SK-N-SH (cell line): ENCODE data around the gene APRT. TPM values are rescaled to one million over a fixed set of nuclear protein-coding genes. Genes with fewer than 3 reads are reported as not detected.

ENCODE experiments used
- CTCF ChIA-PET: fragments of 300-600, 350-600 bp; formaldehyde crosslinking; extraction: SDS; loops from one replicate; lab custom pipeline; 2021; lab: Yijun Ruan, JAX
- POLR2A ChIA-PET: fragments of 350-600 bp; sonication (Branson Sonifier 250); formaldehyde crosslinking; extraction: SDS; loops from one replicate; lab custom pipeline; 2020; ENCODE audit warnings: antibody characterized with exemption, inconsistent platforms; lab: Yijun Ruan, JAX
- DNase-seq: peaks from one replicate; pipeline ENCODE4 v3.0.0; 2012
- H2AFZ ChIP-seq: fragments of 200-600 bp; sonication (generic); 2 replicates; pipeline ENCODE4 v1.8.1; 2016; ENCODE audit warnings: antibody characterized with exemption, mild to moderate bottlenecking, low read depth
- H3F3A ChIP-seq: fragments of 200-600 bp; sonication (generic); replicated peaks from 2 replicates; pipeline ENCODE3; 2016; ENCODE audit warnings: antibody characterized with exemption, mild to moderate bottlenecking; ENCODE audit not compliant: insufficient read depth
- H3K27ac ChIP-seq, 2 experiments: fragments of 200-500 bp in 1 of 2; fragments of 200-600 bp in 1 of 2; sonication (Bioruptor generic) in 1 of 2; sonication (generic), shearing (Covaris generic) in 1 of 2; 2 replicates each; pipeline versions ENCODE4 v1.5.1 to v1.6.1; 2014 to 2016; ENCODE audit warnings: low read depth in 2 of 2, inconsistent platforms in 1 of 2, low read length in 1 of 2, mild to moderate bottlenecking in 1 of 2, mixed read lengths in 1 of 2
- H3K27me3 ChIP-seq: fragments of 200-600 bp; sonication (generic), shearing (Covaris generic); 2 replicates; pipeline ENCODE4 v1.6.1; 2016; ENCODE audit warnings: mixed run types; ENCODE audit not compliant: insufficient read depth
- H3K36me3 ChIP-seq, 2 experiments: fragments of 200-500 bp in 1 of 2; fragments of 200-600 bp in 1 of 2; sonication (Bioruptor generic) in 1 of 2; sonication (generic) in 1 of 2; replicated peaks in 1 of 2; 2 replicates each; pipeline versions ENCODE3 to v1.5.1; 2014 to 2016; ENCODE audit warnings: low read length in 1 of 2, mild to moderate bottlenecking in 1 of 2; ENCODE audit not compliant: insufficient read depth in 2 of 2, control insufficient read depth in 1 of 2
- H3K4me1 ChIP-seq, 2 experiments: fragments of 200-500 bp in 1 of 2; fragments of 200-600 bp in 1 of 2; sonication (Bioruptor generic) in 1 of 2; sonication (generic), shearing (Covaris generic) in 1 of 2; 2 replicates each; pipeline versions ENCODE4 v1.5.1 to v1.6.1; 2014 to 2016; ENCODE audit warnings: low read depth in 1 of 2, low read length in 1 of 2, mixed run types in 1 of 2; ENCODE audit not compliant: insufficient read depth in 2 of 2, control insufficient read depth in 1 of 2
- H3K4me2 ChIP-seq: fragments of 200-600 bp; sonication (generic), shearing (Covaris generic); 2 replicates; pipeline ENCODE4 v1.6.1; 2017; ENCODE audit warnings: mixed run types
- H3K4me3 ChIP-seq, 2 experiments: fragments of 200-500 bp in 1 of 2; fragments of 200-600 bp in 1 of 2; sonication (Bioruptor generic) in 1 of 2; sonication (generic), shearing (Covaris generic) in 1 of 2; 2 replicates each; pipeline versions ENCODE4 v1.5.1 to v1.8.1; 2014 to 2016; ENCODE audit warnings: low read depth in 2 of 2, inconsistent platforms in 1 of 2, low read length in 1 of 2, mild to moderate bottlenecking in 1 of 2, mixed read lengths in 1 of 2, moderate library complexity in 1 of 2
- H3K79me2 ChIP-seq: fragments of 200-600 bp; sonication (generic); 2 replicates; pipeline ENCODE4 v1.8.1; 2017; ENCODE audit warnings: mild to moderate bottlenecking; ENCODE audit not compliant: insufficient read depth
- H3K9ac ChIP-seq: fragments of 200-600 bp; sonication (generic); 2 replicates; pipeline ENCODE4 v1.6.1; 2017; ENCODE audit warnings: mixed run types
- H3K9me2 ChIP-seq: fragments of 200-600 bp; sonication (generic); 2 replicates; pipeline ENCODE4 v1.6.1; 2017; ENCODE audit warnings: mixed run types
- H3K9me3 ChIP-seq: fragments of 200-600 bp; sonication (generic); 2 replicates; pipeline ENCODE4 v1.6.1; 2017; ENCODE audit warnings: mixed run types, mild to moderate bottlenecking, moderate library complexity
- H4K20me1 ChIP-seq: fragments of 200-600 bp; sonication (generic); 2 replicates; pipeline ENCODE4 v1.6.1; 2017; ENCODE audit warnings: mild to moderate bottlenecking, mixed run types; ENCODE audit not compliant: insufficient read depth
- EP300 ChIP-seq, 2 experiments: IDR thresholded peaks; 2 replicates each; pipeline versions ENCODE4 v1.4.0 to v1.6.1; 2012; ENCODE audit warnings: borderline replicate concordance in 1 of 2, low read depth in 1 of 2, low read length in 1 of 2
- EZH2phosphoT487 ChIP-seq: fragments of 200-600 bp; sonication (generic); IDR thresholded peaks from 2 replicates; pipeline ENCODE4 v1.6.1; 2017; ENCODE audit warnings: low read depth, mixed run types, mild to moderate bottlenecking, antibody characterized with exemption, moderate library complexity, borderline replicate concordance
- FOSL2 ChIP-seq: IDR thresholded peaks from 2 replicates; pipeline ENCODE4 v1.4.0; 2012; ENCODE audit warnings: low read depth, mild to moderate bottlenecking, moderate library complexity, borderline replicate concordance
- GATA2 ChIP-seq: sonication (generic); formaldehyde crosslinking; IDR thresholded peaks from 2 replicates; pipeline ENCODE4 v1.5.0; 2020; ENCODE audit warnings: mild to moderate bottlenecking, missing genetic modification reagents
- MXI1 ChIP-seq: IDR thresholded peaks from 2 replicates; pipeline ENCODE4 v1.6.1; 2012; ENCODE audit warnings: mild to moderate bottlenecking, low read depth, low read length, improper control_type of control experiment
- NFIC ChIP-seq: IDR thresholded peaks from 2 replicates; pipeline ENCODE4 v1.4.0; 2012; ENCODE audit warnings: borderline replicate concordance
- NRF1 ChIP-seq: IDR thresholded peaks from 2 replicates; pipeline ENCODE4 v1.6.1; 2012; ENCODE audit warnings: low read depth, mild to moderate bottlenecking, low read length
- RXRA ChIP-seq: IDR thresholded peaks from 2 replicates; pipeline ENCODE4 v1.4.0; 2012; ENCODE audit warnings: low read depth, mild to moderate bottlenecking, borderline replicate concordance
- USF1 ChIP-seq: IDR thresholded peaks from 2 replicates; pipeline ENCODE4 v1.4.0; 2012; ENCODE audit warnings: low read depth, borderline replicate concordance
- USF2 ChIP-seq: fragments of 150-350 bp; IDR thresholded peaks from 2 replicates; pipeline ENCODE4 v1.6.1; 2017; ENCODE audit warnings: antibody characterized with exemption, low read length, low read depth, borderline replicate concordance
- WGBS: methylation state at CpG from one replicate; pipeline ENCODE4 v1.1.6; 2017; ENCODE audit warnings: low lambda C conversion rate; 5-methylcytosine and 5-hydroxymethylcytosine counted together
- polyA plus RNA-seq, 3 experiments: library from polyadenylated mRNA; depleted of rRNA; stranded (reverse); fragments of >200 nt; gene quantifications; 2 replicates each; pipeline ENCODE4 v1.2.3, GENCODE V29; 2012
- TF ChIP-seq, protein P1 (sequence below): fragments of 150-350 bp; IDR thresholded peaks from 2 replicates; pipeline ENCODE4 v1.6.1; 2016; ENCODE audit warnings: mild to moderate bottlenecking, low read depth, low read length
- TF ChIP-seq, protein P2 (sequence below): IDR thresholded peaks from 2 replicates; pipeline ENCODE4 v1.4.0; 2012; ENCODE audit warnings: low read depth, borderline replicate concordance

The APRT gene
- polyA plus RNA-seq, 1 of the 3 experiments (the other 2 are of a cell fraction) = 192 TPM

DNA sequence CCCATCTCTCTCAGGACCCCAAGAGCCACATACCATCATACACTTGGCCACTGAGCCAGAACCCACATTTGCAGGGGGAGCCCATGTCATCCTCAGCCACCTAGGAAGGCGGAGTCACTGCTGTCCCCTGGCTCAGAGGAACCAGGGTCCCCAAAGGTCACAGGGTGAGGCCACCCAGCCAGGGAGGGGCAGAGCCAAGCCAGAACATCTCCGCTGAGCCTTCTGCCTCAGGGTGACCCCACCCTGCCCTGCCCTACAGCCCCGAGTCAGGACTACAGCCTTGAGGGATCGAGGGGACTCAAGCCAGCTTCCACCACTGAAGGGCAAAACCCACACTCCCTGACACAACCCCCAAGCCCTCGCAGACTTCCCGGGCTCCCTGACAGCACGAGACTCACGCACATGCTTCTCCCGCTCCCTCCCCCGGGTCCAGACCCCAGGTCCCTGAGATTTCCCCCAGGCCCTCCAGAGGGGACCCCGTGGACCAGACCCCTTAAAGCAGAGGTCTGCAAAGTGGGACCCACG is 44.1 kb downstream of the APRT start:
- H3K27me3 ChIP-seq = no peaks in the 10 kb centered on the region
- H3K79me2 ChIP-seq = peaks cover 96% of the 10 kb centered on the region
- CTCF ChIA-PET = interaction anchor here (1.4 to 30.9 kb wide), 3 partner anchors 11 to 27 kb away, joined by 5 to 540 read pairs (median 93); partner anchors contain the start of gene PIEZO1
- peaks cover 14% of the 10 kb centered on the region for H3F3A ChIP-seq
- H3K9ac ChIP-seq = no peak overlapping the region
- no peak overlapping the region for H3K27ac ChIP-seq
- POLR2A ChIA-PET = no interaction called here
- no peak overlapping the region for H2AFZ ChIP-seq
- 76% methylated on average over 7 of the region's 12 CpGs for WGBS
- peaks cover 0 to 3% of the 10 kb centered on the region in 2 experiments for H3K36me3 ChIP-seq
- no peak for TF ChIP-seq USF1
- no peak overlapping the region; a peak in 1 of 4 replicates for H3K4me3 ChIP-seq
- peak overlapping the region; percentile 14; the same call in 1 of the 2 replicates for H3K4me2 ChIP-seq
- peaks cover 30 to 50% of the 10 kb centered on the region in 2 experiments; a peak in 3 of 4 replicates for H3K4me1 ChIP-seq
- H3K9me2 ChIP-seq = no peaks in the 10 kb centered on the region
- peaks cover 95% of the 10 kb centered on the region for H4K20me1 ChIP-seq
- H3K9me3 ChIP-seq = no peaks in the 10 kb centered on the region
- DNase-seq = no peak

GRCh38 chr16:88766975-88767374 is 44.8 kb downstream of the APRT start:
- H3K4me2 ChIP-seq = no peak overlapping the region
- peaks cover 30 to 44% of the 10 kb centered on the region in 2 experiments; a peak in 3 of 4 replicates for H3K4me1 ChIP-seq
- WGBS = 92% methylated on average over 11 of the region's 11 CpGs
- H3K27ac ChIP-seq = no peak overlapping the region
- no peak for DNase-seq
- H3K9me3 ChIP-seq = no peaks in the 10 kb centered on the region
- H3K4me3 ChIP-seq = no peak overlapping the region
- no peak overlapping the region for H3K9ac ChIP-seq
- H3K9me2 ChIP-seq = no peaks in the 10 kb centered on the region
- TF ChIP-seq FOSL2 = no peak
- TF ChIP-seq, protein P1, sequence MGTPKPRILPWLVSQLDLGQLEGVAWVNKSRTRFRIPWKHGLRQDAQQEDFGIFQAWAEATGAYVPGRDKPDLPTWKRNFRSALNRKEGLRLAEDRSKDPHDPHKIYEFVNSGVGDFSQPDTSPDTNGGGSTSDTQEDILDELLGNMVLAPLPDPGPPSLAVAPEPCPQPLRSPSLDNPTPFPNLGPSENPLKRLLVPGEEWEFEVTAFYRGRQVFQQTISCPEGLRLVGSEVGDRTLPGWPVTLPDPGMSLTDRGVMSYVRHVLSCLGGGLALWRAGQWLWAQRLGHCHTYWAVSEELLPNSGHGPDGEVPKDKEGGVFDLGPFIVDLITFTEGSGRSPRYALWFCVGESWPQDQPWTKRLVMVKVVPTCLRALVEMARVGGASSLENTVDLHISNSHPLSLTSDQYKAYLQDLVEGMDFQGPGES = no peak
- TF ChIP-seq, protein P2, sequence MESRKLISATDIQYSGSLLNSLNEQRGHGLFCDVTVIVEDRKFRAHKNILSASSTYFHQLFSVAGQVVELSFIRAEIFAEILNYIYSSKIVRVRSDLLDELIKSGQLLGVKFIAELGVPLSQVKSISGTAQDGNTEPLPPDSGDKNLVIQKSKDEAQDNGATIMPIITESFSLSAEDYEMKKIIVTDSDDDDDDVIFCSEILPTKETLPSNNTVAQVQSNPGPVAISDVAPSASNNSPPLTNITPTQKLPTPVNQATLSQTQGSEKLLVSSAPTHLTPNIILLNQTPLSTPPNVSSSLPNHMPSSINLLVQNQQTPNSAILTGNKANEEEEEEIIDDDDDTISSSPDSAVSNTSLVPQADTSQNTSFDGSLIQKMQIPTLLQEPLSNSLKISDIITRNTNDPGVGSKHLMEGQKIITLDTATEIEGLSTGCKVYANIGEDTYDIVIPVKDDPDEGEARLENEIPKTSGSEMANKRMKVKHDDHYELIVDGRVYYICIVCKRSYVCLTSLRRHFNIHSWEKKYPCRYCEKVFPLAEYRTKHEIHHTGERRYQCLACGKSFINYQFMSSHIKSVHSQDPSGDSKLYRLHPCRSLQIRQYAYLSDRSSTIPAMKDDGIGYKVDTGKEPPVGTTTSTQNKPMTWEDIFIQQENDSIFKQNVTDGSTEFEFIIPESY = no peak
- TF ChIP-seq GATA2 (CRISPR knock-in tag) = no peak
- TF ChIP-seq USF1 = no peak
- TF ChIP-seq MXI1 = no peak
- no peak for TF ChIP-seq EP300 (IDR thresholded peaks at IDR 0.05; ENCODE audit: borderline replicate concordance in 1 of 2, low read depth in 1 of 2, low read length in 1 of 2)
- TF ChIP-seq EZH2phosphoT487 = no peak
- TF ChIP-seq NRF1 = no peak
- TF ChIP-seq NFIC = no peak
- TF ChIP-seq USF2 = no peak
- no peak for TF ChIP-seq RXRA
- no peak overlapping the region for H2AFZ ChIP-seq
- peaks cover 0 to 3% of the 10 kb centered on the region in 2 experiments for H3K36me3 ChIP-seq
- ChIA-PET POLR2A (no interaction called here), CTCF (interaction anchor here (1.0 to 30.9 kb wide), 4 partner anchors 11 to 27 kb away, joined by 3 to 540 read pairs (median 49); partner anchors contain the start of gene PIEZO1)
- peaks cover 95% of the 10 kb centered on the region for H4K20me1 ChIP-seq
- H3K79me2 ChIP-seq = peaks cover 95% of the 10 kb centered on the region
- no peaks in the 10 kb centered on the region for H3K27me3 ChIP-seq
- H3F3A ChIP-seq = peaks cover 10% of the 10 kb centered on the region
